HG02678 (cell line): ENCODE results near the gene DIP2B.

Source experiments
- ATAC-seq: cut with Tn5 transposase; IDR thresholded peaks from one replicate; pipeline ENCODE4 v1.9.1; 2021; ENCODE audit warnings: mild to moderate bottlenecking, moderate library complexity; ENCODE audit not compliant: unreplicated experiment

DIP2B gene

DNA sequence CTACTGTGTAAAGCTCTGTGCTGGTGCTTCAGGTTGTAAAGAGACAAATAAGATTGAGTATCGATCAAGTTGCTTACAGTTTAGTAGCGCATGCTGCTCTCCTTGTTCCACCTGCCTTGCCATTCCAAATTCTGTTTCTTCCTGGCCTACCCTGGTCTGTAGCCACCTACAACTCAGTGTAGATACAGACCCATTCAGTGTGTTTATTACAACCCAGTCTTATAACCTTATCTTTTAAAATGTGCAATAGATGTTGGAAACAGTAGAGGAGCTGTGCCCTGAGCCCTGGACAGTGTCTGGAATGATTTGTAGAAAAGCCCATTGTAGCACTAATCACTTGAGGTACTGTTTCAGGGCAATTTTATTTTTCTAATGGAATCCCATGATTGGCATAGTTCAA is 68.5 kb downstream of the DIP2B start:
- no peak for ATAC-seq

DNA sequence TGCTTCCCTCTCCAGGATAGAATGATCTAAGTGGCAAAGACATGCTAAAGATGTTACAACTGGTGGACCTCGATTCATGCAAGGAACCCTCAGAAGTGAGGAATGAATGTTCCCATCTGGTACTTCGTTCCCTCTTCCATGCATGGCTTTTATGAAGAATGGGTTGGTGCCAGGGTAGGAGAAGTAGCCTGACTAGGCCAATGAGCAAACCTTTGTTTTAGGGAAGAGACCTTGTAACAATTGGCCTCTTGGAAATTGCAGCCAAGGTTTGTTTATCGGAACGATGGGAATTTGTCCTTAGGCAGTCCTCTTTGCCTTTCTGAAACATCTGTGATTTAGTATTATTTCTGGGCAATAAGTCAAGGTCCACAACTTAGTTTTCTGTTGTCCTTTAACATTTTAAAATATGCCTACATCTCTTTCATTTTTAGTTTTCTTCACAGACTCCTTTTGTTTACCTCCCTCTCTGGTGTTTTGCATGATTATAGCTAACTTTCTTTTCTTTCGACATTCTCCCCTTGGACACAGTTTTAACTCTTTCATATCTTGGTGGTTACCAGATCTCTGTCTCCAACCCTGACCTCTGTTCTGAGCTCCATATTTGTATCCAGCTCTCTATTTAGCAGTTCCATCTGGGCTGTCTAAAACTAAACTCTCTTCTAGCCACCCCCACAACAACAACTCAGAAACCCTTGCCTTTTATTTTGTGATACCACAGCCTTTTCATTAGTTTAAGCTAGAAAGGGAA is 70.0 kb downstream of the DIP2B start:
- no peak for ATAC-seq

DNA sequence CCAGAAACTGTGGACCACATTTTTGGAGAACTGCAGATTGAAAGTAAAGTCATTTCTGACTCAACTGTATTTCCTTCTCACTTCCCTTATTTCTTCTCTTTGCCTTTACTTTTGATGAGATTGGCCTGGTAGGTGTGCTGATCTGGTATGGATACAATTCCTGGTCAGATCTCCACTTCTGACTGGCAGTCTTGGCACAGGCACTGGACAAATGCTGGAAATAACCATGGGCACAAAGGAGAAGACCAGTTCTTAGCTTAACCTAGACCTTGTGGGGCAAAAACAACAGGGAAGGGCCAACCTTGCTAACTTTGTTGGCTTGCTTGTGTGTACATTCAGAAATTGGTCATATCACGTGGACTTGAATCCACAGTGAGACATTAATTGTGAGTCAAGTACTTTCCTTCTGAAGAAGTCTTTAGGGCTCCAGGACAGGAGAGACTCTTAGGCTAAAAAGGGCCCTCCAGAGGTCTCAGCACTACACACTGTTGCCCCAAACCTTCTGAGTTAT is 75.0 kb downstream of the DIP2B start:
- ATAC-seq, result no peak

DNA sequence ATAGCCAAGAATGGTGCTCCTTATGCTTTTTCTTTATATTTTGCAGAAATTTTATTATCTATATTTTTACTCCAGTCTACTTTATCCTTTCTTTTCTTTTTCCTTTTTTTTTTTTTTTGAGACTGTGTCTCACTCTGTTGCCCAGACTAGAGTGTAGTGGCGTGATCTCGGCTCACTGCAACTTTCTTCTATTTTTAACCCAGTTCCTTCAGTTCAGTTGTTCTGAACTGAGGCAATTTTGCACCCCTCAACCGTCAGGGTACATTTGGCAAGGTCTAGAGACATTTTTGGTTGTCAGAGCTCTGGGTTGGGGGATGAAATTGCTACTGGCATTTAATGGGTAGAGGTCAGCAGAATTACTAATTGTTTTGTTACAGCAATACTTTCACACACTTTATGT is 75.7 kb downstream of the DIP2B start:
- no peak for ATAC-seq

DNA sequence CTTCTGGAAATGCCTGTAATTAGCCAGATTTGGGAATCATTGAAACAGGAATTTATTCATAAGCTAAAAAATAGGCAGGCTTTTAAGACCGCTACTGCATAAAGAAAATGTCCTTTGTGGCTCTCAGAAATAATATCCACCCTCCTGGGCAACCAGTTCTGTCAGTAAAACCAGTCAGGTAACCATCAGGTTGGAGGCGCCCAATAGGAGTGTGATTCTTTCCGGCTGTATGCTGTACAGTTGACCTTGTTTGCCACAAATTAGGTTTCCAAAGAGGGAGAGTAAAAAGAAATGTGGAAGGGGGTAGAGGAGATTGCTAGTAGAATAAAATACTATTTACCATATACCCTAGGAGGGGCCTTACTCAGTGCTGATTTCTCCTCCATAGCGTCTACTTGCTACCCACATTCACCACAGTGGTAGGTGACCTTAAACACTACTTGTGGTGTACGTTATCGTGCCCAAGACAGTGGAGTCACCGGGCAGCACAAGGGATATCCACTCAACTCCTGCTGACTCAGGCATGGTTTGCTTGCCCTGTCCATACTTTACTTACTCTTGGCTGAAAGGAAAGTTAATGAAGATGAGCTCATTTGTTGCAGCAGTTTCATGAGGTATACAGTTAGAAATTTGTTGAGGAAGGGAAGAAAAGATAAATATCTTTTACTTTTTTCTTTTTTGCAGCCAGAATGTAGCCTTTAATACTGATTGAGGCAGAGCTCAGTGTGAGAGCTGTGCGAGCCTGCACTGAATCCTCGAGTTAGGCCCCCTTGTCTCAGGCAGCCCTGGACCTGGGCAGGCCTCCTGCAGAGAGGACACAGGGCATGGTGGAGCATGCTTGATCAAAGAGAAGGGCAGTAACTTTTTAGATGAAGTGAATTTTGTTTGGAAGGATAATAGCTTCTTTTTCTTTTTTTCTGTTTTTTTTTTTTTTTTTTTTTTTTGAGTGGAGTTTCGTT is 76.7 kb downstream of the DIP2B start:
- no peak for ATAC-seq

DNA sequence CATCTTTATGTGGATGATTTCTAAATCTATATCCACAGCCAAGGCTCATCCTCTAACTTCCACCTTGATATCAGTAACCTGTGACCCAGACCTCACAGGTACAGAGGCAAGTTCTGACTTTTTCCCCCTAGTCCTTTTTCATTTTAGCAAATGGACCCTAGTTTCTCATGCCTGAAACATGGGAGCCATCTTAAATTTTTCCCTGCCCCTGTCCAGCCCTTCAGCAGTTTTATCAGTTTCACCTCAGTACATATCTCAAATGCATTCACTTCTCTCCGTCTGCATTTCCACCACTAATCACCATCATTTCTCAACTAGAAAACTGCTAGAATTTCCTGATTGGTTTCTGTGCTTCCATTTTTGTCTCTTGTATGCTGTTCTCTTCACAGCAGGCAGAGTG is 79.3 kb downstream of the DIP2B start:
- ATAC-seq, result no peak

DNA sequence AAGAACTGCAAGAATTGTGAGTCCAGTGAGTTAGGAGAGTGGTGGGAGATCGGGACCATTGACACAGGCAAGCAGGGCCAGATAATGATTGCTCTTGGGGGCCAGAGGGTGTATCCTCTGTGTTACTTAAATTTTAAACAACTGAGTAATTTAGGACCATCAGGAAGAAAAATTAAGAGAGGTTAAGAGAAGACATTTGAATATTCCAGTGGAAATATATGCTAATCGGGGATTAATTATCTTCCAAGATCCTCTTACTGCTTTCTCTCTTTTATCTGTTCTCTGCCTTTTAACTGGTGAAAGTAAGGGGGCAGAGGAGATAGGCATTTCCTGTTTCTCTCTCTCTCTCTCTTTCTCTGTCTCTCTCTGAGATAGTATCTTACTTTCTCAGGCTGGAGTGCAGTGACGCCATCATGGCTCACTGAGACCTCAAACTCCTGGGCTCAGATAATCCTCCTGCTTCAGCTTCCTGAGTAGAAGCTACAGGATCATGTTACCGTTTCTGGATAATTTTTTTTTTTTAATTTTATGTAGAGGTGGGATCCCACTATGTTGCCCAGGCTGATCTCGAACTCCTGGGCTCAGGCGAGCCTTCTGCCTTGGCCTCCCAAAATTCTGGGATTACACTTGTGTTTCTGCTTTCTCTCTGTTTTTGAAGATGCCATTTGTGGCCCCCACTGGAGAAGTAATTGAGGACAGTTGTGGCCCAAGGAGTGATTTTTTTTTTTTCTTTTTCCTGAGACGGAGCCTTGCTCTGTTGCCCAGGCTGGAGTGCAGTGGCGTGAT is 85.1 kb downstream of the DIP2B start:
- no peak for ATAC-seq

DNA sequence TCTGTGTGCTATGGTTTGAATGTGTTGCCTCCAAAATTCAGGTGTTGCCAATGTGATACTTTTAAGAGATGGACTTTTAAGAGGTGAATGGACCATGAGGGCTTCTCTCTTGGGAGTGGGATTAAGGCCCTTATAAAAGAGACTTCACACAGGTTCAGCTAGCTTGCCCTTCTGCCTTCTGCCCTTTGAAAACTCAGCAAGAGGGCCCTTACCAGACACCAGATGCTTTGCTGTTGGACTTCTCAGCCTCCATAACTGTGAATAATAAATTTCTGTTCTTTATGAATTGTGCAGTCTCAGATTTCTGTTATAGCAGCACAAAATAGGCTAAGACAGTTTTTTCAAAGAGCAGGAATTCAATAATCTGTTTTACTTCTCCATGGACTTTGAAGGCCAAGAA is 86.1 kb downstream of the DIP2B start:
- ATAC-seq, result no peak

DNA sequence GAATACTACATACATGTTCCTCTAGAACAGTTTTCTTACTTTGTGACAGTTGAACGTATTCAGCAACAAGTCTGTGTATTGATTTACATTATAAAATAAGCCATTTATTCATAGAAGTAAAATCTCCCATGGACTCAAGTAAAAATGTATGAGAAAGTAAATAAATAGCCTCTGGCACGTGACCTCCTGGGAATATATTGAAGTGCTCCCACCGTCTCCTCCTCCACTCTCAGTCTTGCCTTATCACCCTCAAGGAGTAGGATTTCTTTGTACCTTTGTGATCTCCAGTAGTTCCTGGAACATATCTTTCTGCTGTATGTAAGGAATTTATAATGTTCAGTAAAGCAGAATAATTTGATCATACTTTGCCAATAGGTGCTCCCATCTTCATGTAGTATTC is 90.9 kb downstream of the DIP2B start:
- ATAC-seq, result no peak

DNA sequence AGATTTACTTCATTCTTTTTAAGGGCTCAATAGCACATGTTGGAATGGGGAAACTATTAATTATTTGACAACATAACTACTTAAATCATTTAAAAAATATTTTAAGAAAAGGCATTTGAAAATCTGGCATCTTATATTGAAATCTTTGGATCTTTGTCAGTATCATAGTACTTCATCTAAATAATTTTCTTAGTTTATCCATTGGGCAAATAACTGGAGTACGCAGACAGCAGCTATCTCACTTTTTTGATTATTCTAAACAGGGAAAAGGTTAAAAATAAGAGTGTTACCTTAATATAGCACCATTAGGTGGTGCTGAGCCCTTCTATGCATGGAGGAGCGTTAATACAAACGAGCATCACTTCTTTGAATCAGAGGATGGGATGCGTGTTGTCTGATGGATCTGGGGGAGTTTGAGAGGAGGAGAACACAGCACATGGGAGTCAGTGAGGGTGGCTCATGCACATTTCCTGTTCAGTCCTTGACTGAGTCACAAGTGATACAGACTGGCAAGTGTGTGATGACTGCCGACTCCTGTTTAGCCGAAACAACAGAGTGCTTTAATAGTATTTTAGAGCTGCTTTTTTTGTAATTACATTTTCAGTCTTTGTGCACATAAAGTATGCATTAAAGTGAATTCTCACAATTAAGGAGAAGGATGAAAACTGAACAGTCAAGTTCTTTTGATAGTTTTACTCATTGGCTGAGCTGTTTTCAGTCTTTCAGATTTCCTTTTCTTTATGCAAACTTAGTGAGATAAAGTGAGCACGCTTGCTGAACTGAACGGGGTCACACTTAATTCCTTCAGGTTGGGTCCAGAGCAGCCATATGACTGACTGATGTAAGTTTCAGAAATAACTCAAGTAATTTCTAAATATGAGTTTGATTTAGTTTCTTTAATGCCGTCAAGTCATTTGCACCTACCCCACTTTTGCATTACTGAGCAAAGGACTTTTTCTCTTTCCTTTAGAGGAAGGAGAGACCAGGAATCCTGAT is 92.7 kb downstream of the DIP2B start:
- ATAC-seq, result peak; percentile 72

DNA sequence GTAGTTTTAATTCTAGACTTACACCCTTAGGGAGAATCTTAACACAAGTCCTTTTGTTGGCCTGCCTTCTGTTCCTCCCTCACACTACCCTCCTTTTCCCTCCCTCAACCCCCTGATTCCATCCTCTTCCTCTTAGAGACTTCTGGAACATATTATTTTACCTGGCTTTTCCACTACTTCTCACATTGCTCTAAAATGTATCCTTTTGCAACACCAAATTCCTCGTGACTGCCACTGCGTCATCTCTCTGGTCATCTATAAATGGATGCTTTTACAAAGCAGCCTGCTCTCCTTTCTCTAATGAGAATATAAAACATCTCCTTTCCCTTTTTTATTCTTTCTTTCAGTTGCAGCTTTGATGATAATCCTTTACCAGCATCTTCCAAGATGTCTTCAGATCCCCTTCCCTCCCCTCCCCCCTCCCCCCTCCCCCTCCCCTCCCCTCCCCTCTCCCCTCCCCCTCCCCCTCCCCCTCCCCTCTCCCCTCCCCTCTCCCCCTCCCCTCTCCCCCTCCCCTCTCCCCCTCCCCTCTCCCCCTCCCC is 93.6 kb downstream of the DIP2B start:
- no peak for ATAC-seq

DNA sequence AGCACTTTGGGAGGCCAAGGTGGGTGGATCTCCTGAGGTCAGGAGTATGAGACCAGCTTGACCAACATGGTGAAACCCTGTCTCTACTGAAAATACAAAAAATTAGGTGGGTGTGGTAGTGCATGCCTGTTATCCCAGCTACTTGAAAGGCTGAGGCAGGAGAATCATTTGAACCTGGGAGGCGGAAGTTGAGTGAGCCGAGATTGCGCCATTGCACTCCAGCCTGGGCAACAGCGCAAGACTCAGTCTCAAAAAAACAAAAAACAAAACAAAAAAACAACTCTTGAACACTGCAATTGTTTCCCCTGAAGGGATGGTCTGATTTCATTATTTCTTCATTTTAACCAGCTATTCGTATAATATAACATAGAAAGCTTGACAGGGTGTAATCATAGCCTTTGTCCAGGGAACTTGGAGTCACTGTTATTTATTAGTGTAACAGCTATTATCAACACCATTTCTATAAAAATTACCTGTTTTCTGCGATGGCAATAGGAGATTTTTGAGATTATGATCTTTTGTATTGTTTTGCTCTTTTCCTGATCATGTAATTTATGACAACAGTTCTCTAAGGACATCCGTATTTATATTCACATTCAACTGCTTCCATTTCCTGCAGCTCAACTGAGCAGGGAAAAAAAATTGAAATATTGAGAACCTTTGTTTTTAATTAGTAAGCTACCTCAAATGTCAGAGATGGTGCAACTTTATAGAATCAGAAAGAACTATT is 94.7 kb downstream of the DIP2B start:
- no peak for ATAC-seq

DNA sequence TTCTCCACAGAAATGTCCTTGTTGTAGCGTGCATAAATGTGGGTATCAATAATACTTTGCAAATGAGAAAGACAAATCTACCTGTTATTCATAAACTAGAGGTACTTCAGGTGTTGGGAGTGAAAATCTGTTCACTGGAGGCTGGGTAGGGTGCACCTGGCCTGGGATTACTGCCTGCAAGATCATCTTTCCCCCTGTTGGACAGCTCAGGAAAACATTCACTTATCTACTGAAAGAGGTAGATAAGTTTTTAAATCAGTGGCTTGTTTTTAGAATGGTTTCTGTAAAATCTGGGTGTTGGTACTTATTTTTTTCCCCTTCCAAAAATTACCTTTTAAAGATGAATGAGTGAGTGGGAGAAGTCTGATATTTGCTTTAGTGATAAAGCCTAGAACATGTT is 95.6 kb downstream of the DIP2B start:
- ATAC-seq, result no peak

DNA sequence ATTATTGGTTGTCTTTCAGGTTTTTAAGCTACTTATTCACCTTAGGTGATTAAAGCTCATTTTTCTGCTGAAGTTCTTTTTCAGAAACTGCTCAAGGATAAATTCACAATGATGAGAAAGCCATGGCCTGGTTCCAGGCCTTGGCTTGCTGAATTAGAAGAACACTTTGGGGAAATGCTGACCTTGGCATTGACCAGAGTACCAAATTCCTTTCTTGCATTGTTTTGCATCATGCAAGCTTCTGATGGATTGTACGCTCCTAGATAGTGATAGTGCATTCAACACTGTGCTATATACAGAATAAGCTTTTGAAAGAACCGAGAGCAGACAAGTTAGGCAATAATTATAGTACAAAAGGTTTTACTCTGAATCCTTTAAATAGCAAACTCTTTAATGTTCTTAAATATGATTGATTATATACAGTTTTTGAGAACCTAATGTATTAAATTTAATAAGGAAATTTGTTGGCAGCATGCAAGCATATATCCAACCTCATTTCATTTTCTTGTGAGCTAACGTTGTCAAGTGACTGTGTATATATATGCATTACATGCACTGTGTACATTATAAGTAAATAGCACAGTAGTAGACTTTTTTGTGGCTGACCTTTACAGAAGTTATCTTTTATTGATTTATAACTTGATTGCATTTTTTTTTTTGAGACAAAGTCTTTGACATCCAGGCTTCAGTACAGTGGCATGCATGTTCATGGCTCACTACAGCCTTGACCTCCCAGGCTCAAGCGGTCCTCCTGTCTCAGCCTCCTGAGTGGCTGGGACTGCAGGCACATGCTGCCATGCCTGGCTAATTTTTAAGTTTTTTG is 99.2 kb downstream of the DIP2B start:
- no peak for ATAC-seq

DNA sequence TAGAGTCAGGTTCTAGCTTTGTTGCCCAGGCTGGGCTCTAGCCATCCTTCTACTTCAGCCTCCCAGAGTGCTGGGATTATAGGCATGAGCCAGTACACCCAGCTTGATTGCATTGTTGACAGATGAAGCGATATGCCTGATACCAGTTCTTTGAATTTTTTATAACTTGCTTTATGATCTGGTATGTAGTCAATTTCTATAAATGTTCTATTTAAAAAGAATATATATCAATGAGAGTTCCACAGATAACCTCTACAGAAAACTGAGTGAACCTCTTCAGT is 99.8 kb downstream of the DIP2B start:
- ATAC-seq, result no peak

DNA sequence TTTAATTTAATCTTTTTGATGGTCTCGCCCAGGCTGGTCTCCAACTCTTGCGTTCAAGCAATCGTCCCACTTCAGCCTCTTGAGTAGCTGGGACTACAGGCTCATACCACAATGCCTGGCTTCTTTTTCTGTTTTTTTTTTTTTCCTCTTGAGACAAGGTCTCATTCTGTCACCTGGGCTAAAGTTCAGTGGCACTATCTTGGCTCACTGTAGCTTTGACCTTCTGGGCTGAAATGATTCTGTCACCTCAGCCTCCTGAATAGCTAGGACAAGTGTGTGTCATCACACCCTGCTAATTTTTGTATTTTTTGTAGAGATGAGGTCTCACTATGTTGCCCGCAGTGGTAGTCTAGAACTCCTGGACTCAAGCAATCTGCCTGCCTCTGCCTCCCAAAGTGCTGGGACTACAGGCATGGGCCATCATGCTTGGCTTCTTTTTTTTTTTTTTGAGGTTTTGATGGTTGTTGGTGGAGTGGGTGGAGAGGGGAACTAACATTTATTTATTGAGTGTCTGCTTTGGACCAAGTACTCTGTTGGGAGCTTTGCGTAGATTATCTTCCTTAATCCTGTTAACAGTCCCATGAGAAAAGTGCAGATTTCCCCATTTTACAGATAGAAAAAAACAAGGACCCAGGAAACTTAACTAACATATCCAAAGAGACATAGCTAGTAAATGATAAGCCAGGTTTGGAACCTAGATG is 102.0 kb downstream of the DIP2B start:
- no peak for ATAC-seq

DNA sequence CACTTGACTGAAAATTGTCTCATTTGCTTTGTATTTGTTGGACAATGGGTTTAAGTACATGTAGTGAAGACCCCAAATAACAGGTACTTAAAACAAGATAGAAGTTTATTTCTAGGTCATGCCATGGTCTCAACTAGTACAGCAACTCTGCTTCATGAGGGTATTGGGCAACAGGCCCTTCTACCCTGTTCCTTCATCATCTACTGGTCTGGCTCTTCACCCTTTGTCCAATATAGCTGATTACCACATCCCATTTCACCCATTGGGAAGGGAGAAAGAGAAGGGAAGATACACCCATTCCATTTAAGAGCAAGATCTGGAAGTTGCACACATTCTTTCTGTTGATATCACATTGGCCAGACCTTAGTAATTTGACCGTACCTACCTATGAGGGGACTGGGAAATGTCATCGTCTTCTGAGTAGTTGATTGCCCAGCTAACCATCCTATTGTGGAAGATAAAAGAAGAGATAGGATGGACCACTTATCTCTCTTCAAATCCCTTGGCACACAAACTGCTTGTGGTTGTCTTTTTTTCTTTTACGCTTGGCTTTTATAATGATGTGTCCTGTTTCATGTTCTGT is 104.6 kb downstream of the DIP2B start:
- ATAC-seq, result no peak
